Neural cell (in vitro differentiated cells): ENCODE measurements around the gene FOXO1. TPM values are rescaled to one million over a fixed set of nuclear protein-coding genes. Genes with fewer than 3 reads are reported as not detected.

Experiments
- H2AFZ ChIP-seq: fragments of 200-600, 300-800 bp; sonication (generic), shearing (Covaris generic); 2 replicates; pipeline ENCODE4 v1.6.0; 2014; ENCODE audit warnings: low read depth, mild to moderate bottlenecking, antibody characterized with exemption, low read length, moderate library complexity
- H3F3A ChIP-seq: fragments of 200-600 bp; shearing (Covaris generic); 2 replicates; pipeline ENCODE4 v1.6.1; 2016; ENCODE audit warnings: mild to moderate bottlenecking, moderate library complexity, mixed read lengths, antibody characterized with exemption, low read length; ENCODE audit not compliant: insufficient read depth, poor library complexity, severe bottlenecking
- H3K27ac ChIP-seq: fragments of 200-600, 300-800 bp; sonication (generic), shearing (Covaris generic); 2 replicates; pipeline ENCODE4 v1.5.1; 2014; ENCODE audit warnings: mild to moderate bottlenecking, low read length, moderate library complexity
- H3K27me3 ChIP-seq: fragments of 300-800, 200-600 bp; sonication (generic), shearing (Covaris generic); 2 replicates; pipeline ENCODE4 v1.6.0; 2014; ENCODE audit warnings: mild to moderate bottlenecking, low read depth, low read length, moderate library complexity; ENCODE audit not compliant: insufficient read depth
- H3K36me3 ChIP-seq: fragments of 300-800, 200-600 bp; sonication (generic), shearing (Covaris generic); 2 replicates; pipeline ENCODE4 v1.5.1; 2014; ENCODE audit warnings: mild to moderate bottlenecking, antibody characterized with exemption, low read length, moderate library complexity; ENCODE audit not compliant: insufficient read depth
- H3K4me2 ChIP-seq: fragments of 300-800, 200-600 bp; sonication (generic), shearing (Covaris generic); 2 replicates; pipeline ENCODE4 v1.6.0; 2014; ENCODE audit warnings: mild to moderate bottlenecking, low read length
- H3K4me3 ChIP-seq: fragments of 300-800, 200-600 bp; sonication (generic), shearing (Covaris generic); 2 replicates; pipeline ENCODE4 v1.5.1; 2014; ENCODE audit warnings: mild to moderate bottlenecking, low read length, moderate library complexity
- H3K79me2 ChIP-seq: fragments of 200-600 bp; shearing (Covaris generic); replicated peaks from 2 replicates; pipeline ENCODE4 v1.6.0; 2014; ENCODE audit warnings: mild to moderate bottlenecking, low read length, moderate library complexity; ENCODE audit not compliant: insufficient read depth
- H3K9ac ChIP-seq: fragments of 300-800, 200-600 bp; sonication (generic), shearing (Covaris generic); 2 replicates; pipeline ENCODE4 v1.6.1; 2016; ENCODE audit warnings: mild to moderate bottlenecking, low read length, mixed read lengths
- H3K9me2 ChIP-seq: fragments of 200-600 bp; shearing (Covaris generic); 2 replicates; pipeline ENCODE4 v1.6.1; 2016; ENCODE audit warnings: mild to moderate bottlenecking, low read length, mixed read lengths; ENCODE audit not compliant: insufficient read depth
- H3K9me3 ChIP-seq: fragments of 200-600, 300-800 bp; sonication (generic), shearing (Covaris generic); 2 replicates; pipeline ENCODE4 v1.6.1; 2016; ENCODE audit warnings: mild to moderate bottlenecking, mixed run types, low read length, moderate library complexity, mixed read lengths
- H4K20me1 ChIP-seq: fragments of 200-600 bp; shearing (Covaris generic); 2 replicates; pipeline ENCODE4 v1.6.1; 2016; ENCODE audit warnings: mild to moderate bottlenecking, mixed run types; ENCODE audit not compliant: insufficient read depth
- CTCF ChIP-seq: fragments of 450-650 bp; IDR thresholded peaks from 2 replicates; pipeline ENCODE4 v1.5.1; 2014; ENCODE audit warnings: antibody characterized with exemption, mild to moderate bottlenecking, moderate library complexity; ENCODE audit not compliant: poor library complexity, severe bottlenecking
- EP300 ChIP-seq: fragments of 450-650 bp; conservative IDR thresholded peaks from 2 replicates; pipeline ENCODE4 v1.6.1; 2014; ENCODE audit warnings: antibody characterized with exemption, mild to moderate bottlenecking, moderate library complexity; ENCODE audit not compliant: poor library complexity, severe bottlenecking
- EZH2 ChIP-seq: fragments of 200-600, 300-800 bp; shearing (Covaris generic), sonication (generic); IDR thresholded peaks from 2 replicates; pipeline ENCODE4 v1.6.1; 2014; ENCODE audit warnings: antibody characterized with exemption, low read length, borderline replicate concordance, mild to moderate bottlenecking; ENCODE audit not compliant: insufficient read depth, poor library complexity, severe bottlenecking
- MXI1 ChIP-seq: fragments of 450-650 bp; conservative IDR thresholded peaks from 2 replicates; pipeline ENCODE4 v1.6.1; 2014; ENCODE audit warnings: antibody characterized with exemption, mild to moderate bottlenecking; ENCODE audit not compliant: poor library complexity, severe bottlenecking
- POLR2AphosphoS5 ChIP-seq: IDR thresholded peaks from 2 replicates; pipeline ENCODE4 v1.6.1; 2012
- RAD21 ChIP-seq: fragments of 450-650 bp; conservative IDR thresholded peaks from 2 replicates; pipeline ENCODE4 v1.6.1; 2014; ENCODE audit warnings: antibody characterized with exemption, mild to moderate bottlenecking, moderate library complexity
- REST ChIP-seq: IDR thresholded peaks from 2 replicates; pipeline ENCODE4 v1.6.1; 2012; ENCODE audit warnings: borderline replicate concordance
- SMC3 ChIP-seq: fragments of 450-650 bp; conservative IDR thresholded peaks from 2 replicates; pipeline ENCODE4 v1.6.1; 2014; ENCODE audit warnings: antibody characterized with exemption, mild to moderate bottlenecking, moderate library complexity; ENCODE audit not compliant: poor library complexity
- TAF1 ChIP-seq: IDR thresholded peaks from 2 replicates; pipeline ENCODE4 v1.6.1; 2012; ENCODE audit warnings: low read depth
- polyA plus RNA-seq: library from polyadenylated mRNA; depleted of rRNA; stranded (reverse); fragments of >200 nt; gene quantifications from 2 replicates; pipeline ENCODE4 v1.2.3, GENCODE V29; 2014

Gene FOXO1
- polyA plus RNA-seq, 1 donor from 2014 or later, result 1.2 TPM

GRCh38 chr13:40671956-40672764 lies 5.7 kb upstream of the FOXO1 start:
- H3K9me2 ChIP-seq, result no peaks in the 10 kb centered on the region
- no peak overlapping the region for H2AFZ ChIP-seq
- H3K27ac ChIP-seq, result no peak overlapping the region
- no peak overlapping the region for H3K4me3 ChIP-seq
- no peak overlapping the region for H3K9ac ChIP-seq
- H3K79me2 ChIP-seq, result no peaks in the 10 kb centered on the region
- no peaks in the 10 kb centered on the region for H3K9me3 ChIP-seq
- H4K20me1 ChIP-seq, result no peaks in the 10 kb centered on the region
- H3K36me3 ChIP-seq, result no peaks in the 10 kb centered on the region
- peaks cover 16% of the 10 kb centered on the region for H3K27me3 ChIP-seq
- no peak for TF ChIP-seq CTCF
- no peak for TF ChIP-seq TAF1
- no peak for TF ChIP-seq POLR2AphosphoS5
- no peak for TF ChIP-seq RAD21
- TF ChIP-seq REST, result no peak
- no peak for TF ChIP-seq EP300
- TF ChIP-seq SMC3, result no peak
- no peak for TF ChIP-seq EZH2
- H3K4me2 ChIP-seq, result no peak overlapping the region
- no peaks in the 10 kb centered on the region for H3F3A ChIP-seq

GRCh38 chr13:40670307-40670706 lies 3.9 kb upstream of the FOXO1 start:
- Histone ChIP-seq H3K4me2 (no peak overlapping the region), H3K27ac (no peak overlapping the region), H3K79me2 (no peaks in the 10 kb centered on the region), H3K9me3 (no peaks in the 10 kb centered on the region), H3K4me3 (no peak overlapping the region), H3K36me3 (no peaks in the 10 kb centered on the region), H2AFZ (no peak overlapping the region), H3K27me3 (peaks cover 26% of the 10 kb centered on the region), H3K9me2 (no peaks in the 10 kb centered on the region), H3K9ac (no peak overlapping the region), H3F3A (no peaks in the 10 kb centered on the region), H4K20me1 (no peaks in the 10 kb centered on the region)
- TF ChIP-seq RAD21 (no peak), TAF1 (no peak), POLR2AphosphoS5 (no peak), EZH2 (no peak), REST (no peak), MXI1 (no peak), EP300 (no peak), CTCF (no peak), SMC3 (no peak)
